HG03565 (cell line): Measurements from ENCODE around the gene ITGB8.
"Not testable (repeated sequence)": the region's sequence is repeated elsewhere in the genome, so short reads cannot be mapped to it uniquely, and the experiment has no call there.

Experiments used
- ATAC-seq: cut with Tn5 transposase; IDR thresholded peaks from one replicate; pipeline ENCODE4 v1.9.1; 2021; ENCODE audit warnings: mild to moderate bottlenecking, moderate library complexity; ENCODE audit not compliant: unreplicated experiment

The ITGB8 gene

GRCh38 chr7:20364571-20365196 is 34.0 kb downstream of the ITGB8 start:
- no peak for ATAC-seq

GRCh38 chr7:20365486-20365885 is 34.8 kb downstream of the ITGB8 start:
- no peak for ATAC-seq

- ATAC-seq: no peak
Observed at GRCh38 chr7:20374399-20374798, 43.7 kb downstream of the ITGB8 start.

- ATAC-seq: no peak
Observed at GRCh38 chr7:20376796-20377195, 46.1 kb downstream of the ITGB8 start.

- no peak for ATAC-seq
Observed at GRCh38 chr7:20381406-20382034, 50.8 kb downstream of the ITGB8 start.

GRCh38 chr7:20383351-20383750 is 52.7 kb downstream of the ITGB8 start:
- no peak for ATAC-seq

GRCh38 chr7:20385126-20385525 is 54.4 kb downstream of the ITGB8 start:
- ATAC-seq: no peak

GRCh38 chr7:20388084-20388483 is 57.4 kb downstream of the ITGB8 start:
- ATAC-seq: no peak

GRCh38 chr7:20389192-20389591 is 58.5 kb downstream of the ITGB8 start:
- ATAC-seq: not testable (repeated sequence)

- no peak for ATAC-seq
Observed at GRCh38 chr7:20393021-20393610, 62.4 kb downstream of the ITGB8 start.

- no peak for ATAC-seq
Observed at GRCh38 chr7:20393616-20394015, 62.9 kb downstream of the ITGB8 start.

- ATAC-seq: no peak
Observed at GRCh38 chr7:20394284-20394683, 63.6 kb downstream of the ITGB8 start.

GRCh38 chr7:20395104-20395503 is 64.4 kb downstream of the ITGB8 start:
- no peak for ATAC-seq

- ATAC-seq: peak; percentile 64
Observed at GRCh38 chr7:20395511-20395910, 64.8 kb downstream of the ITGB8 start.

- ATAC-seq: no peak
Observed at GRCh38 chr7:20399521-20399920, 68.8 kb downstream of the ITGB8 start.

GRCh38 chr7:20401861-20402746 is 71.4 kb downstream of the ITGB8 start:
- ATAC-seq: no peak

- ATAC-seq: no peak
Observed at GRCh38 chr7:20402747-20403230, 72.1 kb downstream of the ITGB8 start.

GRCh38 chr7:20403331-20403730 is 72.6 kb downstream of the ITGB8 start:
- no peak for ATAC-seq

- ATAC-seq: no peak
Observed at GRCh38 chr7:20404320-20404719, 73.6 kb downstream of the ITGB8 start.

- ATAC-seq: no peak
Observed at GRCh38 chr7:20407585-20408466, 77.1 kb downstream of the ITGB8 start.
